ENCODE data around the gene BRPF3. TPM values are rescaled to one million over a fixed set of nuclear protein-coding genes. Genes with fewer than 3 reads are reported as not detected.

Gene BRPF3
- total and polyA plus RNA-seq, 9 of the 15 experiments (the other 6 are each of a cell fraction or from before 2014, with no cell fraction given), result 2.2 to 19.3 (median 8.0) TPM

DNA sequence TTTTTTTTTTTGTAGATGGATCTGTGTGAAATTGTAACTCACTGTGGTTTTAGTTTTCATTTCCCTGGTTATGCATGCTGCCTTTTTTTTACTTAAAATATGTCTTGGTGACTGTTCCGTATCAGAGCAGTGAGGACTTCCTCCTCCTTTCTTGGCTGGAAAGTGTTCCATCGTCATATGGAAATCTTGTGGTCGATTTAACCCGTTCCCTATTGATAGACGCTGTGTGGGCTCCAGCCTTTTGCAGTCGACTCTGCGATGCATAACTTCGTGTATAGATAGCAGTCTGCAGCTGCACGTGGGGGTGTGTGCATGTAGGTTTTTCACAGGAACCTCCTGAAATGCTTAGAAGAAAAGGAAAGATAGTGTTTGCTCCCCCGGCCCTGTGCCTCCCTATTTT lies 45.2 kb downstream of the BRPF3 start (continued):
- TF ChIP-seq NR2C2 (CRISPR knock-in tag; IDR thresholded peaks at IDR 0.05) (no peak), NR2C2 (tag; IDR thresholded peaks at IDR 0.05) (no peak), ZNF146 (CRISPR knock-in tag; IDR thresholded peaks at IDR 0.05; ENCODE audit: unreplicated experiment) (no peak), ZNF253 (CRISPR knock-in tag; conservative IDR thresholded peaks at IDR 0.05) (no peak), PCBP1 (IDR thresholded peaks at IDR 0.05; ENCODE audit: low read depth, low read length, poor library complexity, severe bottlenecking) (no peak), SMARCE1 (IDR thresholded peaks at IDR 0.05) (0 out of 2 replicates have a peak, but pooled peaks have one; percentile 17), HDAC8 (tag; IDR thresholded peaks at IDR 0.05) (no peak)
- TF ChIP-seq, protein P1, sequence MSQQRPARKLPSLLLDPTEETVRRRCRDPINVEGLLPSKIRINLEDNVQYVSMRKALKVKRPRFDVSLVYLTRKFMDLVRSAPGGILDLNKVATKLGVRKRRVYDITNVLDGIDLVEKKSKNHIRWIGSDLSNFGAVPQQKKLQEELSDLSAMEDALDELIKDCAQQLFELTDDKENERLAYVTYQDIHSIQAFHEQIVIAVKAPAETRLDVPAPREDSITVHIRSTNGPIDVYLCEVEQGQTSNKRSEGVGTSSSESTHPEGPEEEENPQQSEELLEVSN (IDR thresholded peaks at IDR 0.05; ENCODE audit: borderline replicate concordance in 1 of 2, extremely low read depth in 1 of 2, insufficient read depth in 1 of 2, insufficient read length in 1 of 2, low read depth in 1 of 2, low read length in 1 of 2, poor library complexity in 1 of 2, severe bottlenecking in 1 of 2), result peak in 1 of 2 experiments; percentile 41
- TF ChIP-seq, protein P2, sequence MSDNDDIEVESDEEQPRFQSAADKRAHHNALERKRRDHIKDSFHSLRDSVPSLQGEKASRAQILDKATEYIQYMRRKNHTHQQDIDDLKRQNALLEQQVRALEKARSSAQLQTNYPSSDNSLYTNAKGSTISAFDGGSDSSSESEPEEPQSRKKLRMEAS (CRISPR knock-in tag; IDR thresholded peaks at IDR 0.05), result 0 out of 2 replicates have a peak, but pooled peaks have one; percentile 16
- TF ChIP-seq, protein P3, sequence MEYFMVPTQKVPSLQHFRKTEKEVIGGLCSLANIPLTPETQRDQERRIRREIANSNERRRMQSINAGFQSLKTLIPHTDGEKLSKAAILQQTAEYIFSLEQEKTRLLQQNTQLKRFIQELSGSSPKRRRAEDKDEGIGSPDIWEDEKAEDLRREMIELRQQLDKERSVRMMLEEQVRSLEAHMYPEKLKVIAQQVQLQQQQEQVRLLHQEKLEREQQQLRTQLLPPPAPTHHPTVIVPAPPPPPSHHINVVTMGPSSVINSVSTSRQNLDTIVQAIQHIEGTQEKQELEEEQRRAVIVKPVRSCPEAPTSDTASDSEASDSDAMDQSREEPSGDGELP (CRISPR knock-in tag; IDR thresholded peaks at IDR 0.05; ENCODE audit: borderline replicate concordance), result 0 out of 2 replicates have a peak, but pooled peaks have one; percentile 19
- TF ChIP-seq, protein P4, sequence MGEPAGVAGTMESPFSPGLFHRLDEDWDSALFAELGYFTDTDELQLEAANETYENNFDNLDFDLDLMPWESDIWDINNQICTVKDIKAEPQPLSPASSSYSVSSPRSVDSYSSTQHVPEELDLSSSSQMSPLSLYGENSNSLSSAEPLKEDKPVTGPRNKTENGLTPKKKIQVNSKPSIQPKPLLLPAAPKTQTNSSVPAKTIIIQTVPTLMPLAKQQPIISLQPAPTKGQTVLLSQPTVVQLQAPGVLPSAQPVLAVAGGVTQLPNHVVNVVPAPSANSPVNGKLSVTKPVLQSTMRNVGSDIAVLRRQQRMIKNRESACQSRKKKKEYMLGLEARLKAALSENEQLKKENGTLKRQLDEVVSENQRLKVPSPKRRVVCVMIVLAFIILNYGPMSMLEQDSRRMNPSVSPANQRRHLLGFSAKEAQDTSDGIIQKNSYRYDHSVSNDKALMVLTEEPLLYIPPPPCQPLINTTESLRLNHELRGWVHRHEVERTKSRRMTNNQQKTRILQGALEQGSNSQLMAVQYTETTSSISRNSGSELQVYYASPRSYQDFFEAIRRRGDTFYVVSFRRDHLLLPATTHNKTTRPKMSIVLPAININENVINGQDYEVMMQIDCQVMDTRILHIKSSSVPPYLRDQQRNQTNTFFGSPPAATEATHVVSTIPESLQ (CRISPR knock-in tag; IDR thresholded peaks at IDR 0.05), result no peak
- TF ChIP-seq, protein P5, sequence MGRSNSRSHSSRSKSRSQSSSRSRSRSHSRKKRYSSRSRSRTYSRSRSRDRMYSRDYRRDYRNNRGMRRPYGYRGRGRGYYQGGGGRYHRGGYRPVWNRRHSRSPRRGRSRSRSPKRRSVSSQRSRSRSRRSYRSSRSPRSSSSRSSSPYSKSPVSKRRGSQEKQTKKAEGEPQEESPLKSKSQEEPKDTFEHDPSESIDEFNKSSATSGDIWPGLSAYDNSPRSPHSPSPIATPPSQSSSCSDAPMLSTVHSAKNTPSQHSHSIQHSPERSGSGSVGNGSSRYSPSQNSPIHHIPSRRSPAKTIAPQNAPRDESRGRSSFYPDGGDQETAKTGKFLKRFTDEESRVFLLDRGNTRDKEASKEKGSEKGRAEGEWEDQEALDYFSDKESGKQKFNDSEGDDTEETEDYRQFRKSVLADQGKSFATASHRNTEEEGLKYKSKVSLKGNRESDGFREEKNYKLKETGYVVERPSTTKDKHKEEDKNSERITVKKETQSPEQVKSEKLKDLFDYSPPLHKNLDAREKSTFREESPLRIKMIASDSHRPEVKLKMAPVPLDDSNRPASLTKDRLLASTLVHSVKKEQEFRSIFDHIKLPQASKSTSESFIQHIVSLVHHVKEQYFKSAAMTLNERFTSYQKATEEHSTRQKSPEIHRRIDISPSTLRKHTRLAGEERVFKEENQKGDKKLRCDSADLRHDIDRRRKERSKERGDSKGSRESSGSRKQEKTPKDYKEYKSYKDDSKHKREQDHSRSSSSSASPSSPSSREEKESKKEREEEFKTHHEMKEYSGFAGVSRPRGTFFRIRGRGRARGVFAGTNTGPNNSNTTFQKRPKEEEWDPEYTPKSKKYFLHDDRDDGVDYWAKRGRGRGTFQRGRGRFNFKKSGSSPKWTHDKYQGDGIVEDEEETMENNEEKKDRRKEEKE (IDR thresholded peaks at IDR 0.05; ENCODE audit: borderline replicate concordance in 1 of 2, control insufficient read depth in 1 of 2, low read depth in 2 of 2, low read length in 1 of 2), result no peak
- TF ChIP-seq, protein P6, sequence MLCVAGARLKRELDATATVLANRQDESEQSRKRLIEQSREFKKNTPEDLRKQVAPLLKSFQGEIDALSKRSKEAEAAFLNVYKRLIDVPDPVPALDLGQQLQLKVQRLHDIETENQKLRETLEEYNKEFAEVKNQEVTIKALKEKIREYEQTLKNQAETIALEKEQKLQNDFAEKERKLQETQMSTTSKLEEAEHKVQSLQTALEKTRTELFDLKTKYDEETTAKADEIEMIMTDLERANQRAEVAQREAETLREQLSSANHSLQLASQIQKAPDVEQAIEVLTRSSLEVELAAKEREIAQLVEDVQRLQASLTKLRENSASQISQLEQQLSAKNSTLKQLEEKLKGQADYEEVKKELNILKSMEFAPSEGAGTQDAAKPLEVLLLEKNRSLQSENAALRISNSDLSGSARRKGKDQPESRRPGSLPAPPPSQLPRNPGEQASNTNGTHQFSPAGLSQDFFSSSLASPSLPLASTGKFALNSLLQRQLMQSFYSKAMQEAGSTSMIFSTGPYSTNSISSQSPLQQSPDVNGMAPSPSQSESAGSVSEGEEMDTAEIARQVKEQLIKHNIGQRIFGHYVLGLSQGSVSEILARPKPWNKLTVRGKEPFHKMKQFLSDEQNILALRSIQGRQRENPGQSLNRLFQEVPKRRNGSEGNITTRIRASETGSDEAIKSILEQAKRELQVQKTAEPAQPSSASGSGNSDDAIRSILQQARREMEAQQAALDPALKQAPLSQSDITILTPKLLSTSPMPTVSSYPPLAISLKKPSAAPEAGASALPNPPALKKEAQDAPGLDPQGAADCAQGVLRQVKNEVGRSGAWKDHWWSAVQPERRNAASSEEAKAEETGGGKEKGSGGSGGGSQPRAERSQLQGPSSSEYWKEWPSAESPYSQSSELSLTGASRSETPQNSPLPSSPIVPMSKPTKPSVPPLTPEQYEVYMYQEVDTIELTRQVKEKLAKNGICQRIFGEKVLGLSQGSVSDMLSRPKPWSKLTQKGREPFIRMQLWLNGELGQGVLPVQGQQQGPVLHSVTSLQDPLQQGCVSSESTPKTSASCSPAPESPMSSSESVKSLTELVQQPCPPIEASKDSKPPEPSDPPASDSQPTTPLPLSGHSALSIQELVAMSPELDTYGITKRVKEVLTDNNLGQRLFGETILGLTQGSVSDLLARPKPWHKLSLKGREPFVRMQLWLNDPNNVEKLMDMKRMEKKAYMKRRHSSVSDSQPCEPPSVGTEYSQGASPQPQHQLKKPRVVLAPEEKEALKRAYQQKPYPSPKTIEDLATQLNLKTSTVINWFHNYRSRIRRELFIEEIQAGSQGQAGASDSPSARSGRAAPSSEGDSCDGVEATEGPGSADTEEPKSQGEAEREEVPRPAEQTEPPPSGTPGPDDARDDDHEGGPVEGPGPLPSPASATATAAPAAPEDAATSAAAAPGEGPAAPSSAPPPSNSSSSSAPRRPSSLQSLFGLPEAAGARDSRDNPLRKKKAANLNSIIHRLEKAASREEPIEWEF (CRISPR knock-in tag; IDR thresholded peaks at IDR 0.05), result no peak
